Stimulated activated CD8-positive, alpha-beta memory T cell treated with anti-CD3 and anti-CD28 coated beads, Interleukin-7, amount 100 ng/mL, for 48 hours (primary cell): Measurements from ENCODE around the gene NKAIN2.
"Not testable (repeated sequence)": the region's sequence is repeated elsewhere in the genome, so short reads cannot be mapped to it uniquely, and the experiment has no call there.

ENCODE experiments used
- DNase-seq, 2 donors: peaks; one replicate each; pipeline ENCODE4 v3.0.0-alpha.2; 2020; ENCODE audit warnings: low read depth in 1 of 2; ENCODE audit errors: extremely low read depth in 1 of 2

The NKAIN2 gene

DNA sequence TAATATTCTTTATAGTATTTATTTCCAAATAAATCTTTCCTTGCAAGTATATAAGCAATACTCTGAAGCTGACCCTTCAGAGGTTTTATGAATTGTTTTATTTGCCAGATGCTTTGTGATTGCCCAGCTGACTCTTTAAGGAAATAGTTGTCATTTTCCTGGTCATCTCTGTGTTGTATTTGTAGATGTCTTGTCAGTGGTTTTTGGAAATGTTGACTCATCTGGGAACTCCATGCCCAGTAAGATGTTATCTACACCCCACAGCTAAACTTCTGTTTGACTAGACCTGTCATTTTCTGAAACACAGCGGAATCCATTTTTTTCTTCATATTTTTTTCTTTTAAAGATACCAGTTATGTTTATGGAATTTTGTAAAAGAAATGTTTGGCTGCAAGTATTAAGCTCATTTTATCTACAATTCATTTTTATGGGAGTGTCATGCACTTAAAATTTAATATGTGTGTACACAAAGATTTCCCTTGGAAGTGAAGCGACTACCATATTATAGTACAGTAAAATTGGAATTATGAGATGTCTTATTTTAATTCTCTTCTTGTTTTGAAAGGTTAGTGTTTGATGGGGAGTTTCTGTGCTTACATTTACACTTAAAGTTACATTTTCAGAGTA, 491.0 kb downstream of the NKAIN2 start:
- DNase-seq, result no peak

DNA sequence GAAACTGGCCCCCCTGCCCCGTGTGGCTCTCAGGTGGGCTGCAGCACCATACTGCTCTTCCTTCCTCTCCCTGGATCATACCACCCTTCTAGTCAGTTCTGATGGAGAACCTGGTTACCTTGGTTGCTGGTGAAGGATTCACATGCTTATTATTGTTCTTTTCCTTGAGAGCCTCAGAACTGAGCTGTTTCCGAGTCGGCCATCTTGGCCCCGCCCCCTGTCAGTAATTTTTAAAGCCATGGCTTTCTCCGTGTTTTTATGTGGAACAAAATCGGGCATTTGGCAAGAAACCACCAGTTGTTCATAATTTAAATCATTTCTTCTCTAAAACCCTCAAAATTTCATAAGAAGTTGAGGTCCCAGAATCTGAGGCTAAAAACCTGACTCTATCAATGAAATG, 493.8 kb downstream of the NKAIN2 start:
- DNase-seq, result no peak

DNA sequence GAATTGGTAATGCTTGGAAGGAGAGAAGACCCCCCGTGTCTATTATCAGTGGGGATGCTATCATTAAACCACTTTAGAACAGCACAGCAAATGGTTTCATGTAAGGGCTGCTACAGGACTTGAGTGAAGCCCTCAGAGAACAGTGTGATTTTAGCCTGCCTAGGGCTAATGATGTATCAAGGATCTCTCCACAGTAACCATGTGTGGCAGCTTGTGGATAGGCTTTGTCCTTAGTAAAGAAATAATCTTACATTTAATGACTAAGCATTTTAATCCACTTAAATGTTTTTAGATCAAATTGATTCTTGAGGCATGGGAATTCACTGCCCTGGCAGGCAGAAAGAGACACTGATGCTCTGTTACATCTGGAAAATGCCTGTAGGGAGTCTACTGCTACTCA, 495.1 kb downstream of the NKAIN2 start:
- DNase-seq, result no peak

DNA sequence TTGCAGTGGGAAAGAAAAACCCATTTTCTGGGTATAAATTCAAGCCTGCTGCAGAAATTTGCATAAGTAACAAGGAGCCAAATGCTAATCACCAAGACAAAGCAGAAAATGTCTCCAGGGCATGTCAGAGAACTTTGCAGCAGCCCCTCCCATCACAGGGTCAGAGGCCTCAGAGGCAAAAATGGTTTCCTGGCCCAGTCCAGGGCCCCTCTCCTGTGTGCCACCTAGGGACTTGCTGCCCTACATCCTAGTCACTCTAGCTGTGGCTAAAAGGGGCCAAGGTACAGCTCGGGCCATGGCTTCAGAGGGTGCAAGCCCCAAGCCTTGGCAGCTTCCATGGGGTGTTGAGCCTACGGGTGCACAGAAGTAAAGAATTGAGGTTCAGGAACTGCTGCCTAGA, 497.2 kb downstream of the NKAIN2 start:
- DNase-seq, result not testable (repeated sequence)

DNA sequence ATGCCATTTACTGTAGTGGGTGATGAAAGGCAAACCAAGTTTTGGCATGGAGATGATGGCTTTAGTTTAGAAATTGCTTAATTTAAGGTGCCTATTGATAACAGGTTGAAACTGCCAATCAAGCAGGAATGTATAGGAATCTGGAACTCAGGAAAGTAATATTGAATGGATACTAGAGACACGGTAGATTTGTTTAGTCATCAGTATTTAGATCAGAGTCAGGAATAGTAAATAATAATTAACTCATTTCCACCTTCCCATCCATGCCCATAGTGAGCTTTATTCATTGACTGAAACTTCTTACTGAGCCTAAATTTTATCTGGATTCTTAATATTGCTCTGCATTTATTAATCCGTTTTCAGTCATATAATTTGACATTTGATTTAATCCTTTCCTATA, 500.3 kb downstream of the NKAIN2 start:
- no peak for DNase-seq

DNA sequence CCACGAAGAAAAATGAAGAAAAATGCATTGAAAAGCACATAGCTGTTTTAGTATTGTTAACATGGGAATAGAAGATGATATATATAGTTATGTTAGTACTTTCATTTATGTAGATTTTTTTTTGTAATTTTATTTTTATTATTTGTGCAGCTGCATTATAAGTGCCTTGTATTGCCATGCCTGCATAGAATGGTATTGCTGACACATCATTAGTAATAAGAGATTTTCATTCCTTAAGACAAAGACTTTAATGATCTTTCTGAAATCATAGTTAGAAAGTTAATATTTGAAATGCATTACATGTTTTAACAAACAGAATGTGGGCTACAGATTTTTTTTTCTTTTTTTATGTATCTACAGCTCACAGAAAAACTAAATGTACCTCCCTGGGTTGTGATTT, 506.5 kb downstream of the NKAIN2 start:
- no peak for DNase-seq

DNA sequence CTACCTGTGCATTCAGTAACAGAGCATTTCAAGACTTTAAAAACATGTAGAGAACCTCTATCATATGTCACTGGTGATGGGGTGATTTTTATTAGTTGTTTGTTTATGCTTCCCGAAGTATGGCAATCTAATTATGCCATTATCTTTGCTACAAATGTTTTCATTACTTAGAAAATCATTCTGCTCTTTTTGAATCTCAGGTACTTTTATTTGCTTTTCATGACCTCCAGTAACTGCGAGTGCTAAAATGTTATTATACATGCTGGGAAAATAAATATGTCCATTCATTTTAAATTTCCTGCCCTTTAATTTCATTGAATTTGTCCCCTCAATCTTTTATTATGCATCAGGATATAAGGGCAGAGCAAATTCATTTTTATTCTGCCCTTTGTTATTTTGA, 515.7 kb downstream of the NKAIN2 start:
- no peak for DNase-seq

DNA sequence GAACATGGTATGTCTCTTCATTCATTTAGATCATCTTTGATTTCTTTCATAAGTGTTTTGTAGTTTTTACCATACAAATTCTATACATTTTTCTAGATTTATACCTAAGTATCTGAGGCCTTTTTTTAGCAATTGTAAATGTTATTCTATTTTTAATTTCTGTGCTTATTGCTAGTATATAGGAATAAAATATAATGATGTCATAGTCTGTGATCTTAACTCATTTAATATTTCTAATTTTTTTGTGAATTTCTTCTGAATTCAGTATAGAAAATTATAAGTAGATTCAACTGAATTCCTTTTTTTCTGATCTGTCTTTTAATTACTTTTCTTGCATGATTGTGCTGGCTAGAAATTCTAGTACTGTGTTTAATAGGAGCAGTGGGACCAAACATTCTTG, 520.6 kb downstream of the NKAIN2 start:
- no peak for DNase-seq

DNA sequence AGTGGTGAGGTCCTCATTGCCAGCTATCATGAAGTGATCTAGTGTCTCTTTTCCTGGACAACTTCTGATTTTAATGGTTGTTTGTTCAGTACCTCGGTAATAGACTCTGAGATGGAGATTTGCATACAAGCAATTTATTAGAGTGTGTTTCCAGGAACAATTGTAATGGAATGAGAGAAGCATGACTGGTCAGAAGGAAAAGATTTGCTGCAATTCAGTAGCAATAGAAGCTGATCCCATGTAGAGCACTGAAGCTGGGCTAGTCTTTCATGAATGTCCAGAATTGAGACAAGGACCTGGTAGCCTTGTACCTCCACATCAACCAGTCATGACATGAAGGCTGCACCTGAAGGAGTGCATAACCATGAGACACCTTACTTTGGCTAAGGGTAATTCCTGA, 526.5 kb downstream of the NKAIN2 start:
- no peak for DNase-seq

DNA sequence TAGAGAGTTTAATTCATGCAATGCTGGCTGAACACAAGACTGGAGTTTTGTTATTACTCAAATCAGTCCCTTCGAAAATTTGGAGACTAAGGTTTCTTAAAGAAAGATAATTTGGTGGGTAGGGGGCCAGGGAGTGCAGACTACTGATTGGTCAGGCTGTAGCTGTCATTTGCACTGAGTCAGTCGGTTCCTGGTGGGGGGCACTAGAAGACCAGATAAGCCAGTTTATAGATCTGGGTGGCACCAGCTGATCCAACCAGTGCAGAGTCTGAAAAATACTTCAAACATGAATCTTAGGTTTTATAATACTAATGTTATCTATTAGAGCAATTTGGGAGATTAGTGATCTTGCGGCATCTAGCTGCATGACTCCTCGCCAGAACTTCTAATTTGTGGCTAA, 530.7 kb downstream of the NKAIN2 start:
- DNase-seq, result no peak

DNA sequence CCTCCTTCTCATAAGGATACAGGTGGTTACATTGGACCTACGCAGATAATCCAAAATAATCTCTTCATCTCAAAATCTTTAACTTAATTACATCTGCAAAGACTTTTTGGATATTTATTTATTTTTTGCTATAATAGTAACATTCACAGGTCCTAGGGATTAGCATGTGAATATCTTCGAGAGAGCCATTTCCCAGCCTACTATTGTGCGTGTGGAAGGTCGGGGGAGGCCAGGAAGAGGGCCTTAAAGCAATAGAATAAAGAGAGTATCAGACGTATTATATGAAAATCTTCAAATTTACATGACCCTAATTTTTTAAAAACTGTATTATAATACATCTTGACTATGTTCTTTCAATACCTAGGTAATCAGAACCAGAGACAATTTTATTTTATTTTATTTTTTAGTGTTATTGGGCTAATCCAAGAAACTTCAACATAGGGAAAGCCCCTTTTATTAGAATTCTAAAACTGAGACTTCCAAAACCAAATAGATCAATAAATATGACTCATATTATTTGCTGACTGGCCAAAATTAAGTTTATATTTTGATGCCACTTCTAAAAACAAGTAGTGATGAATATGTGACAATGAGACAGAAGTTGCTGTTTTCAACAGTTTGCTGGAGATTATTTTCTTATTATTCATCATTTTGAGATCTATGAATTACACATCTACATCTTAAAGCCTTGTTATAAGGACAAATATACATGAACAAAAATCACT, 536.1 kb downstream of the NKAIN2 start:
- DNase-seq, result no peak

DNA sequence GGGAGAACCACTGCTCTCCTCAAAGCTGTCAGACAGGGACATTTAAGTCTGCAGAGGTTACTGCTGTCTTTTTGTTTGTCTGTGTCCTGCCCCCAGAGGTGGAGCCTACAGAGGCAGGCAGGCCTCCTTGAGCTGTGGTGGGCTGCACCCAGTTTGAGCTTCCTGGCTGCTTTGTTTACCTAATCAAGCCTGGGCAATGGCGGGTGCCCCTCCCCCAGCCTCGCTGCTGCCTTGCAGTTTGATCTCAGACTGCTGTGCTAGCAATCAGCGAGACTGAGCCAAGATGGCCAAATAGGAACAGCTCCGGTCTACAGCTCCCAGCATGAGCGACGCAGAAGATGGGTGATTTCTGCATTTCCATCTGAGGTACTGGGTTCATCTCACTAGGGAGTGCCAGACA, 544.7 kb downstream of the NKAIN2 start:
- not testable (repeated sequence) for DNase-seq

DNA sequence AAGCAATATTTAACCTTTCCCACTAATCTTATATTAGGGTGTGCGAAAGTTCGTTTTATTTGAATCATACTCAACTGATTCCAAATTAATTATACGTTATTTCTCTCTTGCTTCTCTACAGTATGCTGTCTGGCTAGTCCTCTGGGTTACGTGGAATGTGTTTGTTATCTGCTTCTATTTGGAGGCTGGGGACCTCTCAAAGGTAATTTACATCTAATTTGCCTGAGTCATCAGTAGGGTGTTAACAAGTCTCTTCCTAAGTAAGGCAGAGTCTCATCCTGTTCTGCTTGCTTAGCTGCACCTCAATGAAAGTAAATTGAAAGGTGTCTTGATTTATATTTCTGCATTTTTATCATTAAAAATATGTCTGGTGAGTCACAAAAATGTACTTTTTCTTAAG, 551.5 kb downstream of the NKAIN2 start:
- DNase-seq, result no peak

DNA sequence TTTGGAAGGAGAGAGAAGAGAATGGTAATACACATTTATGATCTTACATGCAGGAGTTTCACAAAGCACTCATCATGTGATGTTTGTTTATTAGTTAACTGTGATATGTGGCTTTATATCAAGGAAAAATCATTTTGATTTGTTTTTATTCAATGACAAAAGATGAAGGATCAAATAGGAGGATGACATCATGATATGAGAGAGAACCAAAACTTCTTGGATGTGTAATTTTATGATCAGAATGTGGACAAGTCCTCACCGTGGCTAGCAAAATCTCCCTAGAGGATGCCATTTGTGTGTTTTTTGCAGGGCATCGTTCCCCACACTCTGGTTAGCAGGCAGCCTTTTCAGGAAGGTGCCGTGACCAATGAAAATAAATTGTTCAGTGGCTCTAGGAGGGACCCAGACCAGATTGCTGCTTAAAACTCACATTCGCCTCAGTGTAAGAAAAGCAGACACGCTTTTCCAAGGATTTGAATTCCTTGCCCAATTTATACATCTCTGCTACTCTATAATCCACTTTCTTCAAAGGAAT, 552.7 kb downstream of the NKAIN2 start:
- no peak for DNase-seq

DNA sequence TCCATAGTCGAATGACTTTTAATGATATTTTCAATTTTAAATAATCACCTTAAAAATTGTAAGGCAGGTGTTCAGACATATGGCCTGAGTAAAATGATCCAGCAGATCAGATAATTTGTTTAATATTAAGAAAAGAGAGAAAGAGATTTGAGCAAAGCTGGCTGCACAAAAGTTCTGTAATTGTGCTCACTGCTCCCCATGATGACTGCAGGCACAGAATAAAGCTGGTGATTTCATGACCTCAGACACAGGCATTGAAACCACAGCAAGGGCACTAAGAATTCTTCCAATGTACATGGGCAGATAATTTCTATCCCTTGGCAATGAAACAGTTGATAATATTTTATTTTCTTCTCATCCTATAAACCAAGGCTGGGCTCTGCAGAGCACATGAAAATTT, 553.1 kb downstream of the NKAIN2 start:
- no peak for DNase-seq

DNA sequence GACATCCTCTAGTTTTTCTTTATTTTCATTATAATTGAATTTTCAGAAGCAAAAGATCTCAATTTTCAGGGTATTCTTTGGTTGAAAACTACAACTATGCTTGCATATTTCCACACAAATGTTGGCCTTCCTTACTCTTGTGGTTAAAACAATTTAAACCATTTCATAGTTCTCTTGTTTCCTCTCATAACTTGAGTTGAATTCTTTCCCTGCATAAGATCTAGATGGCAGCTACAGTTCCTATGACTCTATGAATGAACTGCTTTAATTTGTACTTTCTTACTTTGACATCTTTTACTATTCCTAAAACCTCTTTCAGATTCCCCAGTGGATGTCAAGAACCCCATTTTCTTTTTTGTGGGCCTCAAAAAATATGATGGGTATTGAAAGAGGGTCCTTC, 564.5 kb downstream of the NKAIN2 start:
- DNase-seq, result no peak

DNA sequence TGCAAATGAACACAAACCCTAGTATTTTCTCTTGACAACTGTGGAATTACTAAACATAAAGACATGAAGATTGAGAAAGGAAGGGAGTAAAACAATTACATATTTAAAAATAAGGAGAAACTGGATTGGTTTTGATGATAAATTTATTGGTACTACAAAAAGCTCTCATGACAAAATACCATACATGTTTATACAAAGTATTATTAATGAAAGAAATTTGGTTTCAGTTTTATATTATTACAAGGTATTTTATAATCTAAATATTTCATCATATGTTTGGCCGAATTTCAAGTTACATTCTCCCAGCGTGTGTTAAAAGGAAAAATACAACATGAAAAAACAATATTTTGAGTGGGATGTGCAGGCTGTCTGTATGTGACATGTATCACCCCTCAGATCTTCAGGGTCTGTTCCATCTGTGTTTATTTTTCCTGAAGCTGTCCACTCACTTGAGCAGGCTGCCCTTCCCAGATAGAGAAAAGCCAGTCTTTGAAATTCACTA, 568.4 kb downstream of the NKAIN2 start:
- DNase-seq, result no peak

DNA sequence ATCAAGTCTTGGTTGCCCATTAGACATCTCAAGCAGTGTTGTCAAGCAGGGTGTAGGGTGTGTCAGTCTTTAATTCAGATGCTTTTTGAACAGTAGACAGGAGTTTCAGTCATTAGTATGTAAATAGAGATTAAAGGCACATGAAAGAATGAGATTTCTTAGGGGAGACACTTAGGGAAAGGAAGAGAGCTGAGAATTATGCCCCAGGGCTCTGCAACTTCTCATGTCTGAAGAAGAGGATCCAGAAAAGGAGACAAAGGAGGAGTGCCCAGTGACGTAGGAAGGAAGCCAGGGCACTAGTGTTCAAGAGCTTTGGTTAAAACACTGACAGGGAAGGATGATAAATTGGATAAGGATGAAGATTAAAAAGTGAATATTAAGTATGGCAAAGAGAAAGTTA, 569.7 kb downstream of the NKAIN2 start:
- no peak for DNase-seq

DNA sequence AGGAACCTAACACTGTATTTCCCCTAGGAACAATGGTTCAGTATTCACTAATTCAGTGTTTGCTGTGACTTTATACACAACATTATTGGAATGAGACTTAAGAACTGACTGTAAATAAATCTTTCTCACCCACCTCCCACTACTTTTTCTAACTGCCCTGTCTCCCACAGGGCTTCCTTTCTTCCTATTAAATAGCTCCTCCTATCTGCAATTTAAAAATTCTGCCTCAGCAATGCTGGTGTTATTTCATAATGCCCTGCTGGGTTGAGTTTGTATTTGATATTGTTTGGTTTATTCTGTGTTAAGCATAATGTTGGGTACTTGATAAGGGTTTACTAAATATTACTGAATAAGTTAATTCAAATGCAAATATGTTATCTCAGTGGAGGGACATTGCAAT, 585.5 kb downstream of the NKAIN2 start:
- no peak for DNase-seq

DNA sequence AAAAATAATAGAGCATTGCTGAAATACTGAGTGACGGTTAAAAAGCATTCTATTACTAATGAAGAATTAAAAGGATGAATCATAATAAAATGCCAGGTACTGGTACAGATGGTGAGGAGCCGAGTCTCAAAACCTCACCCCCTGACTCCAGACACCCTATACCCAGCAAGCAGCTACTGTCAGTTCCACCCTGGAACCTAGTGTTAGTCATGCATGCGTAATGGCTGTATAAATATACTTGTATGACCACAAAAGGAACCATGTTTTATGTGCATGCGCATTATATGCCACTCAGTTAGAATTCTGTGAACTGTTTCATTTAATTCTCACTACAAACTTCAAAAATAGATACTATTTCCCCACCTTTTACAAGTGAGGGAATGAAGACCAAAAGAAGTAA, 589.9 kb downstream of the NKAIN2 start:
- DNase-seq, result no peak

DNA sequence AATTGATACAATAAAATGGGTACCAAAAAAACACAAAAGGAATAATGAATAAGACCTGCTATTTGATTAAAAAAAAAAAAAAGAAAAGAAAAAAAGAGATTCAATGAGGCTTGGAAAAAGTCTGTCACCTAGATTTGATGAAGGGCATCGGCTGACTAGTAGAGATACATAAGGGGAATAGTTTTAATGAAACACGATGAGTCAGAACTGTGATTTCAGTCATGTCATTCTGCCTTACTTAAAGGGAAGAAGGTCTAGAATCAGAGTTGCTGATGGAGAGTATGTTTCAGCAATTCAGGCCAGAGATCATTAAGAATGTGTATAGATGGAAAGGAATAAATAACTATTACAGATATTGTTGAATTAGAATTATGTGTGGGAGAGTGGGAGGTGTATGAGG, 592.7 kb downstream of the NKAIN2 start:
- no peak for DNase-seq

DNA sequence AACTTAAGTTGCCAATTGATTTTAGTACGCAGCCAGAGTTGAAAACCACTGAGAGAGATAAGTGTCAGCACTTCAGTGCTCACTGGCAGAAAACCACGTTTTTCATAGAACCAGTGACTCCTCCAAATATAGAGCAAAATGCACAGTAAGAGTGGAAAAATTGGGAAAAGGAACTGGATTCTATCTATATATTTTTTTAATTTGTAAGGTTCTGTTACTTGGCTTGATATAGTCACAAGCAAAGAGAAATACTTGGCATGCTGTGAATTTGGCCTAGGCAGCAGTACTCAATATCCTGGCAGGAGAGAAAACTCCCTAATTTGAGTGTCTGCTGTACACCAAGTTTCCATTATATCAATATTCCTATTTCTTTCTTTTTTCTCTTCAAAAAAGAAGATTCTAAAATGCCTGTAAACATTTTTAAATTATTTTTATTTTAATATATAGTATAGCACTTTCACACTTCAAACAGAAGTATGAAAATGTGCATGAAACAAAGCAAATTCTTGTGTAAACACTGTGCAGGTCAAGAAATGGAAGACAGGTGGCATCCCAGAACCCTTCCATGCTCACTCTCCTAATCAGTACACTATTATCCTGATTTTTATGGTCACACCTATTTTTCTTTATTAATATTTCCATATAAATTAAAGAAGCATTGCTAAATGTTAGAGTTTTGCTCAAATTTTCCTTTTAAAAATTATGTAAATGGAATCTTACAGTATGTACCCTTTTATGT, 596.8 kb downstream of the NKAIN2 start:
- no peak for DNase-seq
